ENCODE results near the gene NHLRC4. TPM values are rescaled to one million over a fixed set of nuclear protein-coding genes. Genes with fewer than 3 reads are reported as not detected.

The NHLRC4 gene
- total and polyA plus RNA-seq, 9 of the 15 experiments (the other 6 are each of a cell fraction or from before 2014, with no cell fraction given), result 0.24 to 3.7 (median 1.3) TPM; not detected in 2

GRCh38 chr16:578870-579405, 12.1 kb downstream of the NHLRC4 start (continued):
- TF ChIP-seq NFIC (IDR thresholded peaks at IDR 0.05) (peak; percentile 55), HDAC1 (IDR thresholded peaks at IDR 0.05) (peak in 1 of 2 experiments; percentile 87; a peak in 2 of 4 replicates), RUNX1 (IDR thresholded peaks at IDR 0.05; ENCODE audit: low read depth) (no peak), HDAC2 (IDR thresholded peaks at IDR 0.05) (0 out of 2 replicates have a peak, but pooled peaks have one; percentile 37), ZNF583 (CRISPR knock-in tag; IDR thresholded peaks at IDR 0.05) (0 out of 2 replicates have a peak, but pooled peaks have one; percentile 57), MXD1 (CRISPR knock-in tag; IDR thresholded peaks at IDR 0.05; ENCODE audit: borderline replicate concordance, poor library complexity, severe bottlenecking) (peak; percentile 48), ZNF274 (IDR thresholded peaks at IDR 0.05; ENCODE audit: borderline replicate concordance, low read depth, low read length) (no peak), MEF2D (tag; conservative IDR thresholded peaks at IDR 0.05; ENCODE audit: low read depth) (no peak), CREBBP (IDR thresholded peaks at IDR 0.05; ENCODE audit: low read depth, low read length) (no peak), ATF7 (IDR thresholded peaks at IDR 0.05) (peak; percentile 66), POLR2G (IDR thresholded peaks at IDR 0.05; ENCODE audit: low read depth, low read length) (peak; percentile 49), POLR2H (tag; IDR thresholded peaks at IDR 0.05; ENCODE audit: low read depth) (no peak), SRSF9 (IDR thresholded peaks at IDR 0.05; ENCODE audit: borderline replicate concordance, low read depth, low read length) (no peak), NONO (IDR thresholded peaks at IDR 0.05; ENCODE audit: low read depth in 2 of 2, low read length in 1 of 2) (peak in 1 of 2 experiments; percentile 86; a peak in 1 of 4 replicates), CREB1 (IDR thresholded peaks at IDR 0.05) (no peak), CREB1 (CRISPR knock-in tag; IDR thresholded peaks at IDR 0.05) (peak; percentile 63), KHSRP (IDR thresholded peaks at IDR 0.05) (no peak), MGA (IDR thresholded peaks at IDR 0.05) (peak; percentile 83), SMAD4 (CRISPR knock-in tag; conservative IDR thresholded peaks at IDR 0.05) (peak; percentile 83)
